C4-2B (cell line): ENCODE results near the gene LSAMP.

Source experiments
- ZFX ChIP-seq: fragments of 450-650 bp; IDR thresholded peaks from 2 replicates; pipeline ENCODE4 v1.6.1; 2017
- TF ChIP-seq, protein P1 (sequence below): fragments of 450-650 bp; conservative IDR thresholded peaks from 2 replicates; pipeline ENCODE4 v1.5.1; 2017; ENCODE audit warnings: mild to moderate bottlenecking

DNA sequence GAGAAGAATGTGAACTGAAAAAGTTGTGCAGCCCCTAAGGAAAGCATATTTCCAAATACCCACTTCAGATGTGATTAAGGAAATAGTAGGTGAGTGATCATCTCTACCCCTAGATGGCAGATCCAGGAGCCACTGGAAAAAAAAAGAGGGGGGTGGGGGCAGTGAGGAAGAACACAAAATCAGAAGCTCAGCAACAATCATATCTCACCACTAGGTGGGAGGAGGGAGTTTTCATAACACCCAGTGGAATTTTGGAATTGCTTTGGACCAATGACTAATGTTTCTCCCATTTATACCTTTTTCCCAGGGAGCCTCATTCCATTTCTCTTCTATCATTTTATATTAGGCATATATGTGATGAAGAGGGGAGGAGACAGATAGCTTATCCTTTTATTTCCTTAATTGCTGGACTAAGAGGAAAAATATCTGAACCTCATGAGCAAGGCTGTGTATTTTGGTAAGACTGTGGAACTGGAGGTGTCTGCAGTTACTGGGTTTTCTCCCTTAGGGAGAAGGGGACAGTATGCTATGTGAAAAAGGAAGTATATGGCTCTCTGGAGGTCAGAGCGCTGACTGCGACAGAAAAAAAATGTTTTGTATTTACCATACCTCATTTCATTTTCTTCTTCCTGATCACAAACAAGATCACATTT lies 458.6 kb downstream of the LSAMP start:
- TF ChIP-seq, protein P1, sequence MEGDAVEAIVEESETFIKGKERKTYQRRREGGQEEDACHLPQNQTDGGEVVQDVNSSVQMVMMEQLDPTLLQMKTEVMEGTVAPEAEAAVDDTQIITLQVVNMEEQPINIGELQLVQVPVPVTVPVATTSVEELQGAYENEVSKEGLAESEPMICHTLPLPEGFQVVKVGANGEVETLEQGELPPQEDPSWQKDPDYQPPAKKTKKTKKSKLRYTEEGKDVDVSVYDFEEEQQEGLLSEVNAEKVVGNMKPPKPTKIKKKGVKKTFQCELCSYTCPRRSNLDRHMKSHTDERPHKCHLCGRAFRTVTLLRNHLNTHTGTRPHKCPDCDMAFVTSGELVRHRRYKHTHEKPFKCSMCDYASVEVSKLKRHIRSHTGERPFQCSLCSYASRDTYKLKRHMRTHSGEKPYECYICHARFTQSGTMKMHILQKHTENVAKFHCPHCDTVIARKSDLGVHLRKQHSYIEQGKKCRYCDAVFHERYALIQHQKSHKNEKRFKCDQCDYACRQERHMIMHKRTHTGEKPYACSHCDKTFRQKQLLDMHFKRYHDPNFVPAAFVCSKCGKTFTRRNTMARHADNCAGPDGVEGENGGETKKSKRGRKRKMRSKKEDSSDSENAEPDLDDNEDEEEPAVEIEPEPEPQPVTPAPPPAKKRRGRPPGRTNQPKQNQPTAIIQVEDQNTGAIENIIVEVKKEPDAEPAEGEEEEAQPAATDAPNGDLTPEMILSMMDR = peak; percentile 44
- no peak for TF ChIP-seq ZFX
